NOMO-1 treated with DMSO at 0.1 percent for 48 hours (cell line): Measurements from ENCODE around the gene CACNB3.
"Not testable (repeated sequence)": the region's sequence is repeated elsewhere in the genome, so short reads cannot be mapped to it uniquely, and the experiment has no call there.

Source experiments
- DNase-seq: peaks from one replicate; lab custom pipeline; 2025; ENCODE audit not compliant: unreplicated experiment; lab: John Stamatoyannopoulos, UW

CACNB3 gene

GRCh38 chr12:48852734-48853688 is 34.7 kb downstream of the CACNB3 start:
- peak; percentile 88 for DNase-seq

DNA sequence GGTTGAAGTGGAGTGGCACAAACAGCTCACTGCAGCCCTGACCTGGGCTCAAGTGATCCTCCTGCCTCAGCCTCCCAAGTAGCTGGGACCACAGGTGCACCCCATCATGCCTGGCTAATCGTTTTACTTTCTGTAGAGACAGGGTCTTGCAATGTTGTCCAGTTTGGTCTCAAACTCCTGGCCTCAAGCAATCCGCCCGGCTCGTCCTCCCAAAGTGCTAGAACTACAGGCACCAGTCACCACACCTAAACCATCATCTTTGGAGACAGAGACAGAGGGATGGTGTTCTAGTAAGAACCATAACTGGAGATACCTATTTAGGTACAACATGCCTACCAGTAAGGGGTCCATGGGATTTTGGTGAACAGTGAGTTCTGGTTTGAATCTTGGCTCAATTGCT is 36.2 kb downstream of the CACNB3 start:
- no peak for DNase-seq

- DNase-seq, result not testable (repeated sequence)
Observed at GRCh38 chr12:48854932-48855331, 36.6 kb downstream of the CACNB3 start.

GRCh38 chr12:48856379-48856778 is 38.1 kb downstream of the CACNB3 start:
- DNase-seq, result no peak

- DNase-seq, result no peak
Observed at GRCh38 chr12:48857278-48857994, 39.1 kb downstream of the CACNB3 start.

DNA sequence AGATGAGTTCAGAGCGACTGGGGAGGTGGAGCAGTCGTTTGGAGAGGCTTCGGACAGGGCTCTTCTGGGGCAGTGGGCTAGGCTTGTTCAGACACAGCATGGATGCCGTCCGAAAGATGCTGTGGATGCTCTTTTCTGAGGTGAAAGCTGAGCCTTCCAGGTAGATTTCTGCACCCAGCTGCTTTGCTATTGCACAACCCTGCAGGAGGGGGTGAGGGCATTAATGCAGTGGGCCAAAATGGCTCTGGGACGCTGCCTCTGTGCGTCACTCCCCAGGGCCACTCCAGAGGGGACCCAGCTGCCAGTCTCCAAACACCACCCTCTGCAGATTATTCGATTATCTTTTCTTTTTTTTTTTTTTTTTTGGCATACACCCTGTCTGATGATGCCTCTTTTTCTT is 39.7 kb downstream of the CACNB3 start:
- no peak for DNase-seq

DNA sequence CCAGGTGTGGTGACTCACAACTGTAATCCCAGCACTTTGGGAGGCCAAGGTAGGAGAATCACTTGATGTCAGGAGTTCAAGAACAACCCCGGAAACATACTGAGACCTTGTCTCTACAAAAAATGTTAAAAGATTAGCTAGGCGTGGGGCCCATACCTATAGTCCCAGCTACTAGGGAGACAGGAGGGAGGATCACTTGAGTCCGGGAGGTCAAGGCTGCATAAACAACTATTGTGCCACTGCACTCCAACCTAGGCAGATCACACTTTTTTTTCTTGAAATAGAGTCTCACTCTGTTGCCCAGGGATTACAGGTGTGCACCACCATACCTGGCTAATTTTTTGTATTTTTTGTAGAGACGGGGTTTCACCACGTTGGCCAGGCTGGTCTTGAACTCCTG is 41.3 kb downstream of the CACNB3 start:
- DNase-seq, result no peak

GRCh38 chr12:48860236-48860635 is 41.9 kb downstream of the CACNB3 start:
- DNase-seq, result not testable (repeated sequence)

DNA sequence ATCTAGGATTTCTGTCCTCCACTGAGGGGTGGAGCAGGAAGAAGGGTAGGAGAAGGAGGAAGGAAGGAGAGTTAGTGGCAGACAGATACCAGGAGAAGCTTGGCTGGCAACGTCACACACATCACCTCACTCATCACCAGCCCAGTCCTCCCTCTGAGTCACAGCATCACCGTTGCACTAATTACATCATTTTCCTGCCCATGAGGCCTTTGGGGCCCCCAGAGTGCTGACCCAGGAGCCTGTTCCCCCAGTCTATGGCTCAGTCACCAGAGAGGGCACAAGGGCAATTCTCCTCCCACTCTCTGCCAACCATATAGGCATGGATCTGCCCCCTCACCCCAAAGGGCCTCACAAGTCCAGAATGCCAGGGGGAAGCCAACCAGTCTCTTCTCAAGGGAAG is 42.8 kb downstream of the CACNB3 start:
- no peak for DNase-seq

- DNase-seq, result no peak
Observed at GRCh38 chr12:48862760-48863159, 44.5 kb downstream of the CACNB3 start.

GRCh38 chr12:48863291-48863690 is 45.0 kb downstream of the CACNB3 start:
- no peak for DNase-seq

GRCh38 chr12:48865281-48866051 is 47.2 kb downstream of the CACNB3 start, which contains the start of gene RND1:
Gene RND1 (minus strand): TSS chr12:48865870. CDS start chr12:48865767, 103 bp downstream.
- DNase-seq, result peak; percentile 84

DNA sequence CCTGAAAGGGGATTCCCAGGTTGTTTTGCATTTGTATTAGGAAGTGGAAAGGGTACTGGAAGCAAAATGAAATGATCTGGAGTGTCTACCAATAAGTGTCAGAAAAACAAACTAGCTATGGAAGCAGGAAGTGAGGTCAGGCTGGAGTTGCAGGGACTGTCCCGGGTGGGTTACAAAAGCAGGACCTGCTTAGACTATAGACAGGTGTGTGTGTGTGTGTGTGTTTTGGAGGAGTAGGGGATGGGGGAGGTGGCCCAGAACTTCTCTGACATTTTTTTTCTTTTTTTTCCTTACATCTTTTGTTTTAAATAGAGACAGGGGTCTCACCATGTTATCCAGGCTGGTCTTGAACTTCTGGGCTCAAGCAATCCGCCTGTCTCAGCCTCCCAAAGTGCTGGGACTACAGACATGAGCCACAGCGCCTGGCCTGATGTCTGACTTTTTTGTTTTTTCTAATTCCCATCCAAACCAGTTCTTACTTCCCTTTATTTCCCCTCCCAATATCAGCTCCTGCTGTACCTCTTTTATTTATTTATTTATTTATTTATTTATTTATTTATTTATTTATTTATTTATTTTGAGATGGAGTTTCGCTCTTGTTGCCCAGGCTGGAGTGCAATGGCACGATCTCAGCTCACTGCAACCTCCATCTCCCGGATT is 47.9 kb downstream of the CACNB3 start:
- no peak for DNase-seq

DNA sequence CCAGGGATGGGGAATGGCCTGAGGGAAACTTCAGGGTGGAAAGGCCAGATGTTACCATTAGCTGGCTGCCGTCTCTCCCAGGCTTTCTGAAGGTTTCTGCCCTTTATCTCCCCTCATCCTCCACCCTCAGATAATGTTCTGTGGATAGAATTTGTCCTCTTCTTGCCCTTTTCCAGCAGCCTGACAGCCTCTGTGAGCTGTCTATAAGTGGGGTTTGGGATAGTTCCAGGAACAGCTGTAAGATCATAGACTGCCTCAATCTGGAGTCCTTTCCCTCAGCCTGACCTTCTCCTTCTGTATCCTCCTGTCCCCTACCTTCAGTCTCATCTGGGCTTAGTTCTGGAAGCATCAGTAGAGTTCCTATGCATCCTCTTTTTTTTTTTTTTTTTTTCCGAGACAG is 50.2 kb downstream of the CACNB3 start:
- no peak for DNase-seq

DNA sequence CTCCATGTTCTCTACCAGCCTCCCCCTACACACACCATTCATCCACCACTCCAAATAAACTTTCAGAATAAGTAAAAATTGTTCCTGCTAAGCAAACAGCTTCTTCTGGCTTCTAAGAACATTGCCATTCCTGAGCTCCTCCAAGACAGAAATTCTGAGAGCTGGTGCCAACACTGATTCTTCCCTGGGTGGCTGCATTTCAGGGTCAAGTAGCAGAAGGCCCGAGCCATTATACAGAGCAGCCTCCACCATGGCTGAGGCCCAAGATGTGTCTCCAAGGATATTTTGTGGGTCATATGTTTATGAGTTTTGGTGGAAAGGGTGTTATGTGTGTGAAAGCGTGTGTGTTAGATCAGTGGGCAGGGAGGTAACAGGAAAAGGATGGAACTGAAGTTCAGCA is 50.9 kb downstream of the CACNB3 start:
- DNase-seq, result no peak

DNA sequence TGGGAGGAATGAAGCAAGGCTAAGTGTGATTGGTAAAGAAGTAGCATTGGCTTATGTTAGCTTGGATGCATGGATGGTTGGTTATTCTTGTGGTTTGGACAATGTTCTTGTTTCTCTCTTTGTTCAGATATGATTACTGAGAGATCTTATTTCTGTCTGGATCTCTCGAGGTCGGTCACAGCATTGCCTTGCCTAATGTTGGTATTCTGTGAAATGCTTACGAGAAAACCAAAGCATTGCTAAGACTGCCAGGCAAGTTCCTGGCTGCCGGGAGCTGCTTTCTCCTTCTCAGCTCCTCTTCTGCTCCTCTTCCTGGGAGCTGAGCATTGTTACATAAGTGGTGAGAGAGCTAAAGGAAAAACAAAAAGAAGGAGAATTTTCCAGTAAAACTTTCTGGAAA is 54.8 kb downstream of the CACNB3 start:
- DNase-seq, result no peak

DNA sequence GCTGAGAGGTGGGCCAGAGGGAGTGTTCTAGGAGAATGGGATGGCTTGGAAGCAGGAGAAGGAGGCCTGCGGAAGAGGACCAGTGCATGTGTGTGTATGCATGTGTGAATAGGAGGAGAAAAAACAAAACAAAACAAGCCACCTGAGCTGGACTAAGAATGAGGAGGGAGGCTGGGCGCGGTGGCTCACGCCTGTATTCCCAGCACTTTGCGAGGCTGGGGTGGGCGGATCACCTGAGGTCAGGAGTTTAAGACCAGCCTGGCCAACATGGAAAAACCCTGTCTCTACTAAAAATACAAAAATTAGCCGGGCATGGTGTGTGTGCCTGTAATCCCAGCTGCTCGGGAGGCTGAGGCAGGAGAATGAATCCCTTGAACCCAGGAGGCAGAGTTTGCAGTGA is 55.2 kb downstream of the CACNB3 start:
- not testable (repeated sequence) for DNase-seq

DNA sequence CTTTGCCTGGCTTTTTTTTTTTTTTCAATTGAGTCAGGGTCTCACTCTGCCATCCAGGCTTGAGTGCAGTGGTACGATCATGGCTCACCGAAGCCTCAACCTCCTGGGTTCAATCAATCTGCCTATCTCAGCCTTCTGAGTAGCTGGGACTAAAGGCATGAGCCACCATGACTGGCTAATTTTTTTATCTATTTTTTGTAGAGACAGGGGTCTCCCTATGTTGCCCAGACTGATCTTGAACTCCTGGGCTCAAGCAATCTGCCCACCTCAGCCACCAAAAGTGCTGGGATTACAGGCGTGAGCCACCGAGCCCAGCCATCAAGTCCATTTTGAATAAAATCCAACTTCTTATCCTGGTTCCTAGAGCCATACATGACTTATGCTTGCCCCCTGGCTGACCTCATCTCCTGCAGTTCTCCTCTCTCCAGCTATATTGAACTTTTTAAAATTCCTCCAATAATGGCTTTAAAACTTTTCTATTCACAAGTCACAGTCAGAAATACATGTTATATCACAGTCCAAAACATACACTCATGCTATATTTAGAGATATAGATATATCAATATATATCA is 57.7 kb downstream of the CACNB3 start:
- DNase-seq, result no peak
